NCI-H2081 (cell line): ENCODE results near the gene ITGB3.

Experiments used
- DNase-seq, 2 experiments: peaks; one replicate each; lab custom pipeline; 2025; lab: John Stamatoyannopoulos, UW

The ITGB3 gene

DNA sequence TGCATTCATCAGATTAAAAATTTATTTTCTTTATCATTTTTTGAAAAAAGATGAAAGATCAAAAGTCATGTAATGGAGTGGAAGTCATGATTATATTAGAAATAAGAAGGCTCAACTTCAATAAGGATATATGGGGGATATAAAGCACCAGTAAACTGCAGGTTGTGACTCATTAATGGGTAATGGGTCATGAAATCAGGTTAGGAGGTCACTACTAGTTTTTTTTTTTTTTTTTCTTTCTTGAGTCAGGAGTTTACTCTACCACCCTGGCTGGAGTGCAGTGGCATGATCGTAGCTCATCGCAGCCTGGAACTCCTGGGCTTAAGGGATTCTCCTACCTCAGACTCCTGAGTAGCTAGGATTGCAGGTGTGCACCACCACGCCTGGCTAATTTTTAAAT, 84.4 kb downstream of the ITGB3 start:
- no peak for DNase-seq

- DNase-seq = no peak
Observed at GRCh38 chr17:47352848-47353247, 99.2 kb downstream of the ITGB3 start.

- DNase-seq = no peak
Observed at GRCh38 chr17:47358652-47359051, 105.0 kb downstream of the ITGB3 start.
